ENCODE results near the gene KRT16.
A peak's percentile ranks its signal among the peaks of the same experiment; 100 is the strongest.

KRT16 gene

GRCh38 chr17:41581366-41582060, 31.1 kb downstream of the KRT16 start:
- no peak for DNase-seq

GRCh38 chr17:41580687-41581365, 31.7 kb downstream of the KRT16 start:
- DNase-seq, result no peak

GRCh38 chr17:41580244-41580575, 32.4 kb downstream of the KRT16 start:
- DNase-seq, result no peak

- DNase-seq, result peak; percentile 94
Measured at GRCh38 chr17:41579484-41580243, 32.9 kb downstream of the KRT16 start.

GRCh38 chr17:41578971-41579370, 33.6 kb downstream of the KRT16 start:
- no peak for DNase-seq

- DNase-seq, result no peak
Measured at GRCh38 chr17:41578538-41578937, 34.0 kb downstream of the KRT16 start.

GRCh38 chr17:41576740-41577139, 35.8 kb downstream of the KRT16 start:
- DNase-seq, result peak; percentile 7

GRCh38 chr17:41575336-41575735, 37.2 kb downstream of the KRT16 start:
- no peak for DNase-seq

- DNase-seq, result no peak
Measured at GRCh38 chr17:41571561-41572434, 40.8 kb downstream of the KRT16 start, which contains the start of gene KRT9. Gene KRT9 (minus strand): TSS chr17:41572059. CDS start chr17:41571992, 67 bp downstream.

- DNase-seq, result no peak
Measured at GRCh38 chr17:41567317-41567716, 45.2 kb downstream of the KRT16 start.

- no peak for DNase-seq
Measured at GRCh38 chr17:41565338-41565737, 47.2 kb downstream of the KRT16 start.

GRCh38 chr17:41563607-41564170, 48.9 kb downstream of the KRT16 start:
- no peak for DNase-seq

- DNase-seq, result no peak
Measured at GRCh38 chr17:41561554-41561953, 51.0 kb downstream of the KRT16 start.
